Liver (tissue), 9 donors: ENCODE results near the gene SERPINA10. TPM values are rescaled to one million over a fixed set of nuclear protein-coding genes. Genes with fewer than 3 reads are reported as not detected.

Source experiments
- DNase-seq: peaks from one replicate; pipeline ENCODE4 v3.0.0-alpha.2; 2017; ENCODE audit warnings: low spot score
- H3K27ac ChIP-seq, 2 donors: one replicate each; pipeline ENCODE4 v1.7.0; 2013; ENCODE audit warnings: inconsistent platforms in 2 of 2, low read length in 2 of 2, control low read depth in 1 of 2, low read depth in 1 of 2, mild to moderate bottlenecking in 1 of 2
- H3K27me3 ChIP-seq, 4 donors: one replicate each; pipeline versions ENCODE4 v1.6.1 to v1.7.0; 2013; ENCODE audit warnings: low read length in 3 of 4, inconsistent platforms in 1 of 4, mild to moderate bottlenecking in 1 of 4, moderate library complexity in 1 of 4; ENCODE audit not compliant: control insufficient read depth in 4 of 4, insufficient read depth in 4 of 4
- H3K36me3 ChIP-seq, 4 donors: one replicate each; pipeline versions ENCODE4 v1.6.1 to v1.7.0; 2013; ENCODE audit warnings: low read length in 3 of 4, mild to moderate bottlenecking in 3 of 4, low read depth in 1 of 4, moderate library complexity in 1 of 4; ENCODE audit not compliant: control insufficient read depth in 4 of 4, insufficient read depth in 3 of 4
- H3K4me1 ChIP-seq, 4 donors: one replicate each; pipeline versions ENCODE4 v1.6.1 to v1.7.0; 2013; ENCODE audit warnings: low read length in 3 of 4, mild to moderate bottlenecking in 3 of 4, moderate library complexity in 1 of 4; ENCODE audit not compliant: control insufficient read depth in 4 of 4, insufficient read depth in 4 of 4
- H3K4me3 ChIP-seq, 3 donors: one replicate each; pipeline versions ENCODE4 v1.6.1 to v1.7.0; 2013; ENCODE audit warnings: low read length in 3 of 3, control low read depth in 1 of 3, low read depth in 1 of 3, mild to moderate bottlenecking in 1 of 3
- H3K9ac ChIP-seq, 2 donors: one replicate each; pipeline ENCODE4 v1.7.0; 2013; ENCODE audit warnings: low read length in 2 of 2, mild to moderate bottlenecking in 2 of 2, moderate library complexity in 2 of 2, control low read depth in 1 of 2, low read depth in 1 of 2
- H3K9me3 ChIP-seq, 4 donors: one replicate each; pipeline versions ENCODE4 v1.6.1 to v1.7.0; 2013; ENCODE audit warnings: low read length in 3 of 4; ENCODE audit not compliant: control insufficient read depth in 4 of 4
- CTCF ChIP-seq: fragments of 150-350 bp; IDR thresholded peaks from 2 replicates; pipeline ENCODE4 v1.5.1; 2017; ENCODE audit warnings: improper control_type of control experiment, low read depth, low read length; ENCODE audit not compliant: missing input control
- EGR1 ChIP-seq, 2 donors: IDR thresholded peaks; 2 replicates each; pipeline ENCODE4 v1.6.1; 2016 to 2018; ENCODE audit warnings: antibody characterized with exemption in 2 of 2, low read depth in 2 of 2
- FOXA1 ChIP-seq: IDR thresholded peaks from 2 replicates; pipeline ENCODE4 v1.6.1; 2016; ENCODE audit warnings: antibody characterized with exemption
- GABPA ChIP-seq, 2 donors: IDR thresholded peaks in 1 of 2; conservative IDR thresholded peaks in 1 of 2; 2 replicates each; pipeline ENCODE4 v1.6.1; 2016; ENCODE audit warnings: antibody characterized with exemption in 2 of 2, mild to moderate bottlenecking in 1 of 2, moderate library complexity in 1 of 2
- HNF4G ChIP-seq: IDR thresholded peaks from 2 replicates; pipeline ENCODE4 v1.6.1; 2016; ENCODE audit warnings: antibody characterized with exemption
- JUND ChIP-seq, 2 donors: IDR thresholded peaks; 2 replicates each; pipeline ENCODE4 v1.6.1; 2016; ENCODE audit warnings: antibody characterized with exemption in 2 of 2
- RAD21 ChIP-seq, 2 donors: IDR thresholded peaks; 2 replicates each; pipeline ENCODE4 v1.6.1; 2016; ENCODE audit warnings: antibody characterized with exemption in 2 of 2, mild to moderate bottlenecking in 2 of 2
- REST ChIP-seq: IDR thresholded peaks from 2 replicates; pipeline ENCODE4 v1.6.1; 2016; ENCODE audit warnings: antibody characterized with exemption, mild to moderate bottlenecking
- RXRA ChIP-seq, 2 donors: IDR thresholded peaks; 2 replicates each; pipeline ENCODE4 v1.6.1; 2017 to 2018; ENCODE audit warnings: antibody characterized with exemption in 2 of 2, mild to moderate bottlenecking in 1 of 2
- YY1 ChIP-seq: IDR thresholded peaks from 2 replicates; pipeline ENCODE4 v1.6.1; 2016; ENCODE audit warnings: antibody characterized with exemption, mild to moderate bottlenecking
- WGBS: extraction: QIAGEN DNeasy Blood & Tissue Kit; methylation state at CpG from one replicate; pipeline ENCODE4 v1.1.7; 2013; 5-methylcytosine and 5-hydroxymethylcytosine counted together
- polyA plus RNA-seq, 2 donors: library from polyadenylated mRNA; stranded (reverse) in 1 of 2; unstranded in 1 of 2; fragments of 200-250 nt in 1 of 2; fragments of >200 nt in 1 of 2; fragmentation: Nextera tagmentation in 1 of 2; extraction: Ambion mirVana in 1 of 2; gene quantifications; one replicate each; pipeline versions ENCODE4 v1.2.1 to v1.2.3, GENCODE V29; 2013 to 2015
- total RNA-seq, 2 donors: library from RNA; depleted of rRNA; stranded (reverse); fragments of >200 nt; gene quantifications; one replicate each; pipeline ENCODE4 v1.2.3, GENCODE V29; 2014
- donor health status: healthy.
- donor health status: healthy.
- donor health status: healthy.
- donor health status: healthy.
- donor health status: healthy.

SERPINA10 gene
- total and polyA plus RNA-seq, 4 donors = 105 to 363 (median 194) TPM

- H3K36me3 ChIP-seq = peaks cover 4 to 40% (median 25%) of the 10 kb centered on the region in 4 donors
- peak overlapping the region; percentile 62 to 96 (median 93) for H3K4me3 ChIP-seq
- 40% methylated on average over 14 of the region's 14 CpGs for WGBS
- TF ChIP-seq YY1 (peak; percentile 45), RAD21 (IDR thresholded peaks at IDR 0.05) (peak in 1 of 2 donors; percentile 41), EGR1 (IDR thresholded peaks at IDR 0.05; ENCODE audit: low read depth in 2 of 2) (no peak), HNF4G (no peak), JUND (IDR thresholded peaks at IDR 0.05) (no peak), GABPA (IDR thresholded peaks at IDR 0.05 in 1 of 2, conservative IDR thresholded peaks at IDR 0.05 in 1 of 2) (no peak)
- peak overlapping the region; percentile 56 to 93 for H3K9ac ChIP-seq
- H3K9me3 ChIP-seq = no peaks in the 10 kb centered on the region
- peaks cover 0 to 49% (median 23%) of the 10 kb centered on the region in 4 donors for H3K4me1 ChIP-seq
- H3K27me3 ChIP-seq = no peaks in the 10 kb centered on the region
- DNase-seq = no peak
- H3K27ac ChIP-seq = peak overlapping the region; percentile 93 to 96
These were observed 4.2 kb downstream of the SERPINA10 start for GRCh38 chr14:94288610-94289465.

GRCh38 chr14:94285158-94285557, 7.9 kb downstream of the SERPINA10 start:
- Histone ChIP-seq H3K4me1 (peaks cover 0 to 40% (median 20%) of the 10 kb centered on the region in 4 donors), H3K36me3 (peaks cover 9 to 52% (median 39%) of the 10 kb centered on the region in 4 donors), H3K9ac (no peak overlapping the region), H3K4me3 (no peak overlapping the region), H3K27me3 (no peaks in the 10 kb centered on the region), H3K9me3 (no peaks in the 10 kb centered on the region), H3K27ac (no peak overlapping the region)
- DNase-seq = no peak
- TF ChIP-seq FOXA1 = no peak
- no peak for TF ChIP-seq REST
- no peak for TF ChIP-seq EGR1 (IDR thresholded peaks at IDR 0.05; ENCODE audit: low read depth in 2 of 2)
- no peak for TF ChIP-seq CTCF
- no peak for TF ChIP-seq GABPA (IDR thresholded peaks at IDR 0.05 in 1 of 2, conservative IDR thresholded peaks at IDR 0.05 in 1 of 2)
- no peak for TF ChIP-seq HNF4G
- no peak for TF ChIP-seq RXRA (IDR thresholded peaks at IDR 0.05)
- no peak for TF ChIP-seq JUND (IDR thresholded peaks at IDR 0.05)

- no peak overlapping the region for H3K27ac ChIP-seq
- no peaks in the 10 kb centered on the region for H3K27me3 ChIP-seq
- DNase-seq = no peak
- no peak overlapping the region for H3K4me3 ChIP-seq
- no peak for TF ChIP-seq FOXA1
- TF ChIP-seq RXRA (IDR thresholded peaks at IDR 0.05) = no peak
- H3K9ac ChIP-seq = no peak overlapping the region
- 93% methylated on average over 2 of the region's 2 CpGs for WGBS
- peaks cover 9 to 43% (median 37%) of the 10 kb centered on the region in 4 donors for H3K36me3 ChIP-seq
- H3K9me3 ChIP-seq = no peaks in the 10 kb centered on the region
- H3K4me1 ChIP-seq = peaks cover 0 to 32% (median 20%) of the 10 kb centered on the region in 4 donors
These were observed 8.8 kb downstream of the SERPINA10 start for GRCh38 chr14:94284221-94284620.
